NT2/D1 (cell line): ENCODE measurements around the gene SEC14L2.

Experiments
- DNase-seq: peaks from one replicate; pipeline ENCODE4 v3.0.0-alpha.2; 2011; ENCODE audit warnings: low read depth, low spot score
- H3K27me3 ChIP-seq: 2 replicates; pipeline ENCODE4 v1.6.0; 2011; ENCODE audit warnings: mild to moderate bottlenecking; ENCODE audit not compliant: insufficient read length, insufficient read depth
- H3K36me3 ChIP-seq: 2 replicates; pipeline ENCODE4 v1.6.1; 2011; ENCODE audit warnings: mild to moderate bottlenecking, low read length, mixed read lengths; ENCODE audit not compliant: insufficient read depth, insufficient read length
- H3K4me1 ChIP-seq: 2 replicates; pipeline ENCODE4 v1.5.1; 2011; ENCODE audit not compliant: insufficient read depth, insufficient read length
- H3K4me3 ChIP-seq: 2 replicates; pipeline ENCODE4 v1.5.1; 2011; ENCODE audit warnings: low read depth; ENCODE audit not compliant: insufficient read length
- H3K9ac ChIP-seq: 2 replicates; pipeline ENCODE4 v1.6.0; 2011; ENCODE audit warnings: low read depth; ENCODE audit not compliant: insufficient read length
- H3K9me3 ChIP-seq: 2 replicates; pipeline ENCODE4 v1.5.1; 2011; ENCODE audit warnings: mild to moderate bottlenecking, low read length; ENCODE audit not compliant: insufficient read depth
- SUZ12 ChIP-seq: IDR thresholded peaks from 2 replicates; pipeline ENCODE4 v1.6.1; 2011; ENCODE audit not compliant: insufficient read length, insufficient read depth; ENCODE audit errors: extremely low read depth
- YY1 ChIP-seq: IDR thresholded peaks from 2 replicates; pipeline ENCODE4 v1.6.1; 2011; ENCODE audit not compliant: insufficient read length, insufficient read depth
- ZNF274 ChIP-seq: IDR thresholded peaks from 2 replicates; pipeline ENCODE4 v1.6.1; 2011; ENCODE audit warnings: mild to moderate bottlenecking, low read depth, low read length

The SEC14L2 gene

GRCh38 chr22:30408388-30409102, 11.7 kb downstream of the SEC14L2 start:
- TF ChIP-seq YY1: no peak
- no peak for TF ChIP-seq SUZ12
- TF ChIP-seq ZNF274: no peak
- Histone ChIP-seq H3K27me3 (no peaks in the 10 kb centered on the region), H3K36me3 (peaks cover 12% of the 10 kb centered on the region), H3K4me3 (no peak overlapping the region), H3K4me1 (no peaks in the 10 kb centered on the region), H3K9me3 (no peaks in the 10 kb centered on the region), H3K9ac (no peak overlapping the region)
- no peak for DNase-seq

- Histone ChIP-seq H3K9me3 (no peaks in the 10 kb centered on the region), H3K4me1 (peaks cover 2% of the 10 kb centered on the region), H3K9ac (no peak overlapping the region), H3K27me3 (no peaks in the 10 kb centered on the region), H3K4me3 (no peak overlapping the region), H3K36me3 (peaks cover 26% of the 10 kb centered on the region)
- no peak for TF ChIP-seq YY1
- TF ChIP-seq ZNF274: no peak
- DNase-seq: no peak
These were observed 15.0 kb downstream of the SEC14L2 start for GRCh38 chr22:30411780-30412179.

GRCh38 chr22:30413001-30413400, 16.2 kb downstream of the SEC14L2 start:
- H3K9me3 ChIP-seq: no peaks in the 10 kb centered on the region
- H3K4me1 ChIP-seq: peaks cover 2% of the 10 kb centered on the region
- TF ChIP-seq YY1 (no peak), SUZ12 (no peak), ZNF274 (no peak)
- no peak overlapping the region for H3K9ac ChIP-seq
- no peaks in the 10 kb centered on the region for H3K27me3 ChIP-seq
- no peak for DNase-seq
- H3K4me3 ChIP-seq: no peak overlapping the region
- peaks cover 33% of the 10 kb centered on the region for H3K36me3 ChIP-seq

GRCh38 chr22:30413745-30414524, 17.1 kb downstream of the SEC14L2 start:
- no peaks in the 10 kb centered on the region for H3K9me3 ChIP-seq
- DNase-seq: no peak
- H3K9ac ChIP-seq: no peak overlapping the region
- H3K4me1 ChIP-seq: peaks cover 2% of the 10 kb centered on the region
- TF ChIP-seq ZNF274: no peak
- no peak for TF ChIP-seq YY1
- no peak for TF ChIP-seq SUZ12
- H3K4me3 ChIP-seq: no peak overlapping the region
- H3K36me3 ChIP-seq: peaks cover 42% of the 10 kb centered on the region
- H3K27me3 ChIP-seq: no peaks in the 10 kb centered on the region

GRCh38 chr22:30414525-30415047, 17.8 kb downstream of the SEC14L2 start:
- TF ChIP-seq SUZ12 (no peak), ZNF274 (no peak), YY1 (no peak)
- H3K4me3 ChIP-seq: no peak overlapping the region
- H3K36me3 ChIP-seq: peaks cover 43% of the 10 kb centered on the region
- no peak for DNase-seq
- H3K9ac ChIP-seq: no peak overlapping the region
- H3K27me3 ChIP-seq: no peaks in the 10 kb centered on the region
- H3K4me1 ChIP-seq: peaks cover 2% of the 10 kb centered on the region
- no peaks in the 10 kb centered on the region for H3K9me3 ChIP-seq

- Histone ChIP-seq H3K27me3 (no peaks in the 10 kb centered on the region), H3K9ac (no peak overlapping the region), H3K9me3 (no peaks in the 10 kb centered on the region), H3K36me3 (peaks cover 40% of the 10 kb centered on the region), H3K4me1 (peaks cover 2% of the 10 kb centered on the region), H3K4me3 (no peak overlapping the region)
- DNase-seq: no peak
- TF ChIP-seq SUZ12 (no peak), ZNF274 (no peak), YY1 (no peak)
These were observed 19.6 kb downstream of the SEC14L2 start for GRCh38 chr22:30416403-30416802.

- Histone ChIP-seq H3K27me3 (no peaks in the 10 kb centered on the region), H3K36me3 (peaks cover 40% of the 10 kb centered on the region), H3K4me3 (no peak overlapping the region), H3K9me3 (no peaks in the 10 kb centered on the region), H3K9ac (no peak overlapping the region), H3K4me1 (peaks cover 2% of the 10 kb centered on the region)
- TF ChIP-seq SUZ12 (no peak), ZNF274 (no peak), YY1 (no peak)
- no peak for DNase-seq
These were observed 20.0 kb downstream of the SEC14L2 start for GRCh38 chr22:30416837-30417236.
